Glomerular endothelial cell (primary cell): ENCODE data around the gene NPDC1. TPM values are rescaled to one million over a fixed set of nuclear protein-coding genes. Genes with fewer than 3 reads are reported as not detected.

ENCODE experiments used
- DNase-seq: peaks from one replicate; pipeline ENCODE4 v3.0.0-alpha.2; 2011; ENCODE audit warnings: low read depth, low spot score; ENCODE audit errors: extremely low read depth
- total RNA-seq: library from RNA; depleted of rRNA; stranded (reverse); fragments of >200 nt; gene quantifications from 2 replicates; pipeline ENCODE4 v1.2.3, GENCODE V29; 2015

The NPDC1 gene, protein sequence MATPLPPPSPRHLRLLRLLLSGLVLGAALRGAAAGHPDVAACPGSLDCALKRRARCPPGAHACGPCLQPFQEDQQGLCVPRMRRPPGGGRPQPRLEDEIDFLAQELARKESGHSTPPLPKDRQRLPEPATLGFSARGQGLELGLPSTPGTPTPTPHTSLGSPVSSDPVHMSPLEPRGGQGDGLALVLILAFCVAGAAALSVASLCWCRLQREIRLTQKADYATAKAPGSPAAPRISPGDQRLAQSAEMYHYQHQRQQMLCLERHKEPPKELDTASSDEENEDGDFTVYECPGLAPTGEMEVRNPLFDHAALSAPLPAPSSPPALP
- total RNA-seq, result 195 and 250 TPM in 2 replicates

DNA sequence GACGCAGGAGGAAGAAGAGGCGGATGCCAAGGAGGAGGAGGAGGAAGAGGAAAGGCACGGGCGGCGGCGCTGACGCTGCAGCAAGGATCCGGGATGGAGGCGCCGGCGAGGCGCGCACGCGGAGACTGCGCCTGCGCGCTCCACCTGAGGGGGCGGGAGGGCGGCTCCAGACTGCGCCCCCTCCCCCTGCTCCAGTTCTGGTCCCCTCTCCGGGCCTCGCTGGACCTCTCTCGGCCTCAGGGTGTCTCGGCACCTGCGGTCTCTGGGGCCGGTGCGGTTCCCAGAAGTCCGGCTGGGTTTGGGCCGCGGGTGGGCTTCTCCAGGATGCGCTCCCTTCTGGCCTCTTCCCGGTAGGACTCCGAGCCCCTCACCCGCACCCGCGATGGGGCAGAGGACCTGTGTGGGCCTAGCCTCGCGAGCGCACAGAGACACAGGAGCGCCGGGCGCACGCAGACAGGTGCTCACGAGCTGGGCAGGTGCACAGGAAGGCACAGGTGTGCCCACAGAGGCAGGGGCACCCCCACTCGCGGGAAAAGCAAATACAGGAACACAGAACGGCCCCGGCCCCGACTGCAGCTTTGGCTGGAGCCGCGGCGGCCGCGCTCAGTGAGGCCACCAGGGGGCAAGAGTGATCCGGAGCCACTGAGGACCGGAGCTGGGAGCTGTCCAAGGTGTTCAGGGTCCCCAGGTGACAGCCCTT lies at the start of gene NPDC1:
TSS of gene NPDC1 (minus strand) at position 90 of the 700 bp plus-strand sequence. CDS start 188 bp downstream, outside the sequence.
- no peak for DNase-seq

DNA sequence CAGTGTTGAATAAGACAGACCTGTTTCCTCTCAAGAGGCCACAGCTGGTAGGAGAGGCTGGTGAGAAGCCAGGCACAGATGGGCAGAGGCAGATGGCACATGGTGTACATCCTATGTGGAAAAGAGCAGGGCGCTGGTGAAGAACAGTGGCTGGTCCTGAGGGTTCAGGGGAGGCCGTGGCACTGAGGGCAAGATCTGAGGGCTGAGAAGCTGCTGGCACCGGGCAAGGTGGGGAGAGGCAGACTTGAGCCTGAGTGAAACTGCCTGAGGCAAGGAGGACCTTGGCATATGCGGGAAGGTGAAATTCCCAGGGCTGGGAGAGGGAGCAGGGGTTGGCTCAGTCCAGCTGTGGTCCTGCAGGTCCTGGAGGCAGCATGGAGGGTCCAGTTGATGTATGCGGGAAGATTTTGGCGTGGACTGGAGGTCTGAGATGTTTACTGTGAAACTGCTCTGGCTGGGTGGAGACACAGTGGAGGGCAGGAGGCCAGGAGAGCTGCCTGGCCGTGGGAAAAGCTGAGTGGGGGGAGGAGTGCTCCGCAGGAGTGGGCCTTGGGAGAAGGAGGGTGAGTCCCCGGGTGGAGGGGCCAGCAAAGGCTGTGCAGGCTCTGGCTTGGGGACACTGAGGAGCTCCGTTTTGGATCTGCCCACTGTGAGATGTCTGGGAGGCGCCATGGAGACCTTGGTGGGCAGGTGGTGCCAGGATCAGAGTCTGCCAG lies 43.4 kb upstream of the NPDC1 start:
- DNase-seq, result no peak

DNA sequence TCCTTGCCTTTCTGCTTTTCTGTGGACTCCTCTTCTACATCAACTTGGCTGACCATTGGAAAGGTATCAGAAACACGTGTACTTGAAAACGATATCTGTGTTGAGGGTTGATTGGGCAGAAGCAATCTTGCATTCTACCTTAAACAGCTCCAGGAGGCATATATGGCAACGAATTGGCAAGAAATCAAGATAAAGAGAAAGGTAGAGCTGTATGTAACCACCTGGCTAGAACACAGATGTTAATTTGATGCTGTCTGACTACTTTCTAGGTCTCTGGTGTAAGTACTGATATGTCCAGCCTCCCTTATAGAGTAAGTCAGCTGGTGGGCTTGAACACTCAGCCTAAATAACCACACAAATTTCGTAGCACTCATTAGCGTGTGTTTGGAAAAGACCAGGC lies 42.1 kb upstream of the NPDC1 start:
- DNase-seq, result no peak

- DNase-seq, result no peak
Observed at GRCh38 chr9:137087409-137087925, 41.5 kb upstream of the NPDC1 start.

GRCh38 chr9:137086531-137087408 lies 40.8 kb upstream of the NPDC1 start, which contains the start of gene MAN1B1:
Gene MAN1B1 (plus strand): TSS chr9:137086985. CDS start chr9:137087000, 15 bp downstream.
- DNase-seq, result peak; percentile 77

DNA sequence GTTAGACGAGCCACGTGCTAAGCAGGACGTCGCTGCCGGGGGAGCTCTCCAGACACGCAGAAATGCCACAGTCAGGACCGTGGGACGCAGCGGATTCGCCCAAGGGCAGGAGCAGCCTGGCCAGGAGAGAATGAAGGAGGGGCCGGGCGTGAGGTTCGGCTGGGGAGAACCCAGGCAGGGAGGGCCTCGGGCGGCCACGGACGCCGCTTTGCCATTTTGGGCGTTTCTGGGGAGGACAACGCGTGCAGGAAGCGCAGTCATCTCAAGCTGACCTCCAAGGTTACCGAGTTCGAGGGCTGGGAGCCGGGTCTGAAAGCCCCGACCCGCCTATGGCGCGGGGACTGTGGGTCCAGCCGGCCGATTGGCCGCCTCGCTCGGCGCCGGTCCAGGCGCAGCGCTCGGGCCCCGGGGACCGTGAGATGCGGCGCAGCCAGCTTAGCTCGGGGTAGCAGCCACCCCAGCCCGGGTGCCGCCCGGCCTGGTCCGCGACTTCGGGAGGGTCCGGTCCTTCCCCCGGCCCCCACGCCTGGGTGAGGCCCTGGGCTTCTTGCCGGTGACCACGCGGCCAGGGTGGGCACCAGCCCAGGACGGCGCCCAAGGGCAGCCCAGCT lies 40.0 kb upstream of the NPDC1 start:
- no peak for DNase-seq

DNA sequence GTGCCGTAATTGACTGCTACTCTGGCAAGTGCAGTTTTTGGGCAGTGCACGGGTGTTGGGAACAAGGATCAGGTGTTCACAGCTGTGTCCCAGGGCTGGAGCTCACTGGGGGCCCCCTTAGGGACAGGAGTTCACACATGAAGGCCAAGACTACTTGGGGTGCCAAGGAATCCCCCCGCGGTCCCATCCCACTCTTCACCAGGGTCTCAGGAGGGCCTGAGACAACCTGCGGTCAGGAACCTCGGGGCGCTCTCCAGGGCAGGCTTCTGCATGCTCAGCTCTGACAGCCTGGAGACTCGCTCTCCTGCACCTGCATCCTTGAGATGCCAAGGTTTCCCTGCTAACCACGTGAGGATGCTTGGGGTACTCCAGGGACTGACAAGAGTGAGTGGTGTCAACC lies 38.5 kb upstream of the NPDC1 start:
- DNase-seq, result no peak

DNA sequence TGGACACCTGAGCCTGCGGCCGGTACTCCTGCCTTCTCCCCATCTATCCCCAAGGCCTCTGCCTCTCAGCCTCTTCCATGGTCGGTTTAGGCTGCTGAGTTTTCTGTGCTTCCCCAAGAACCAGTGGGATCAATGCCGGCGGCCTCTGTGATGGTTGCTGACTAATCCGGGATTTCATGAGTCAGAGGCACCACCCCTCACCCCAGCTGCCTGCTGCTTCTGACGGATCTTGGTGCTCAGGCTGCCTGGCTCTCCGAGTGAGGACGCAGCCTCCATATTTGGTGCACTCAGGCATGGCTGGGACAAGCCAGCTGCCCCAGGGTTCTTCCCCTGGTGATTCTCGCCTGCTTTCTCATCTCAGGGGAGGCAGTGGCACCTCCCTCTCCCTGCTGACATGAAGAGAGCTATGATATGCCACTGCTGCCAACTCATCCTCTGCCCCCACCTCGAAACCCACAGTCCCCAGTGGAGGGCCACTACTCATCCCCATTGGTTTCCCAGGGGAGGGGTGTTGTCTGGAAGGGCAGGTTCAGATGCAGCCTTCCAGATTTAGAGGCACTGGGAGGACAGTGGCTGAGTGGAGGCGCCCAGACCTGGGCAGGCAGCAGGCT lies 37.5 kb upstream of the NPDC1 start:
- DNase-seq, result peak; percentile 65

GRCh38 chr9:137082925-137083290 lies 36.9 kb upstream of the NPDC1 start:
- DNase-seq, result no peak

DNA sequence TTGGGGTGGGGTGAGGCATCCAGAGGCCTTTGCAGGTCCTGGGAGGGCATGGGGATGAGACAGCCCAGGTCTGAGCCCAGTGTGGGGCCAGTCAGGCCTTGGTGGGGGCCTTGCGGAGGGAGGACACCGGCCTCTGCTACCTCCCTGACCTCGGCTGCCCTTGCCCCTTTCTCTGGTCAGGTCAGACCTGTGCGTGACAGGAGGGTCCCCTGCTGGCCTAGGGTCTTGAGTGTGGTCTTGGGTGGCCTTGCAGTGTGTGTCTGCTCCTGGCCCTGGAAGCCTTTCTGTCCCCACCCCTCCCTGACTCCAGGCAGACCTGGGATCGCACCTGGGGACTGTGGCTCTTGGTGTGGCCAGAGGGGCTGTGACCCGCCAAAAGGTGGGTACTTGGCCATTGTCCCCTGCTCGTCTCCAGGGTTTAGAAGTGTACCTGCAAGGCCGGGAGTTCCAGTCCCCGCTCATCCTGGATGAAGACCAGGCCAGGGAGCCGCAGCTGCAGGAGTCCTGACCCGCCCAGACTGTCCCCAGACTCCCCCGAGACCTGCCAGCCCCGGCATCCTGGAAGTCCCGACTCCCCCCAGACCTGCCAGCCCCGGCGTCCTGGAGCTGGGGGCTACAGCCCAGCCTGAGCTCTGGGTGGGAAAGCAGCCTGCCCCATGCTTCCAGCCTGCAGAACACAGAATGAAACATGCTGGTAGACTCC lies 36.4 kb upstream of the NPDC1 start:
- DNase-seq, result no peak

GRCh38 chr9:137080260-137081122 lies 34.5 kb upstream of the NPDC1 start:
- no peak for DNase-seq

DNA sequence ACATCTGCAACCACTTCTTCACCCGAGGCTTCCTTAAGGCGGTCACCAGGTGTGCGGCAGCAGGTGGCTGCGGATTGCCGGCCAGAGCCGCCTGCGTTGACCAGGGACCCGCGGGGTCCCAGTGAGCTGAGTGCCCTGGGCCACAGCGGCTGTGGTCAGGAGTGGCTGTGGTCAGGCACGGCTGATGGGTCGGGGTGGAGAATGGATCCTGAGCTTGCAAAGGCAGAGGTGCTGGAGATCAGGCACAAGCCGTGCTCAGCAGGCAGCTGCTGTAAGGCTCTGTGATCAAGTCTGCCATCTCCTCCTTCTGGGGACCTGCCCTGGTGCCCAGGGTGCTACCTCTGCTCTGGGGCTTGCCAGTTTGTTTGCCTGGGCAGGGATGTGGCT lies 33.4 kb upstream of the NPDC1 start:
- DNase-seq, result no peak

GRCh38 chr9:137078701-137079400 lies 32.9 kb upstream of the NPDC1 start:
- no peak for DNase-seq

GRCh38 chr9:137077758-137078693 lies 32.0 kb upstream of the NPDC1 start:
- DNase-seq, result no peak

DNA sequence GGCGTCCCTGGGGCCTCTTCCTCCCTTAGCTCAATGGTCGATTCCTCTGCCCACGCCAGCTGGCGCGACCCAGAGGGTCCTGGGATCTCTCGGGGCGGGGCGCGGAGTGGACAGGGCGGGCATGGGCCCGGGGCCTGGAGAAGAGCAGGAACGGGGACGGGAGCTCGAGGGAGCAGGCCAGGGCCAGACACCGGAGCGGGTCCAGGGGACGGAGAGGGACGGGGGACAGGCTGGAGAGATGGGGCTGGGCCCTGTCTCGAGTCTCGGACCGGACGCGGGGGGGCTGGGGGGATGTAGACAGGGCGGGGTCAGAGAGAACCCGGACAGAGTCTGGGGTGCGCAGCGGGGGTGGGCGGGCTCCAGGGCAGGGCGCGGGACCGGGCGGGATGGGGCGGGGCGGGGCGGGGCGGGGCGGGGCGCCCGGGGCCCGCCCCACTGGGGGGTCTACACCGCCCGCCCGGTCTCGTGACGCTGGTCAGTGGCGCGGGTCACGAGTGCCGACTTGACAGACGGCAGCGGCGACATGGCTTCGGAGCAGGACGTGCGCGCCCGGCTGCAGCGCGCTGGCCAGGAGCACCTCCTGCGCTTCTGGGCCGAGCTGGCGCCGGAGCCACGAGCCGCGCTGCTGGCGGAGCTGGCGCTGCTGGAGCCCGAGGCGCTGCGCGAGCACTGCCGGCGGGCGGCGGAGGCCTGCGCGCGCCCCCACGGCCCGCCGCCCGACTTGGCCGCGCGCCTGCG lies 31.2 kb upstream of the NPDC1 start, which contains the start of gene UAP1L1:
TSS of gene UAP1L1 (plus strand) at position 508 of the 738 bp plus-strand sequence. CDS start at position 524, 16 bp downstream.
- DNase-seq, result no peak

GRCh38 chr9:137076636-137077009 lies 30.6 kb upstream of the NPDC1 start:
- no peak for DNase-seq
